Activated CD8-positive, alpha-beta memory T cell treated with anti-CD3 and anti-CD28 coated beads for 4 hours (primary cell): ENCODE data around the gene SLC25A10.

ENCODE experiments used
- DNase-seq, 2 donors: peaks; one replicate each; pipeline ENCODE4 v3.0.0-alpha.2; 2020; ENCODE audit warnings: low read depth in 2 of 2

Gene SLC25A10

DNA sequence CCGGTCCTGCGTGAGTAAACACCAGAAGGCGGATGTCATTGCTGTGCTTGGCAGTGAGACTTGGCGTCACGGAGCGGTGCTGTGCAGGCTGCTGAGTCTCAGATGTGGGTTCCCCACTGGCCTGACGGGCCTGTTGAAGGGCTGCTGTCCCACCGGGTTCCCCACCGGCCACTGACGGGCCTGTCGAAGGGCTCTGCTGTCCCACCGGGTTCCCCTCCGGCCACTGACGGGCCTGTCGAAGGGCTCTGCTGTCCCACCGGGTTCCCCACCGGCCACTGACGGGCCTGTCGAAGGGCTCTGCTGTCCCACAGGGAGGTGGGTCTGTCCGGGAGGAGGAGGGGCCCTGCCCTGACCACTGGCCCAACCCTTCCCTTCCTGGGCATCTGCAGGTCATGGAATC lies 25.5 kb upstream of the SLC25A10 start:
- DNase-seq, result no peak

DNA sequence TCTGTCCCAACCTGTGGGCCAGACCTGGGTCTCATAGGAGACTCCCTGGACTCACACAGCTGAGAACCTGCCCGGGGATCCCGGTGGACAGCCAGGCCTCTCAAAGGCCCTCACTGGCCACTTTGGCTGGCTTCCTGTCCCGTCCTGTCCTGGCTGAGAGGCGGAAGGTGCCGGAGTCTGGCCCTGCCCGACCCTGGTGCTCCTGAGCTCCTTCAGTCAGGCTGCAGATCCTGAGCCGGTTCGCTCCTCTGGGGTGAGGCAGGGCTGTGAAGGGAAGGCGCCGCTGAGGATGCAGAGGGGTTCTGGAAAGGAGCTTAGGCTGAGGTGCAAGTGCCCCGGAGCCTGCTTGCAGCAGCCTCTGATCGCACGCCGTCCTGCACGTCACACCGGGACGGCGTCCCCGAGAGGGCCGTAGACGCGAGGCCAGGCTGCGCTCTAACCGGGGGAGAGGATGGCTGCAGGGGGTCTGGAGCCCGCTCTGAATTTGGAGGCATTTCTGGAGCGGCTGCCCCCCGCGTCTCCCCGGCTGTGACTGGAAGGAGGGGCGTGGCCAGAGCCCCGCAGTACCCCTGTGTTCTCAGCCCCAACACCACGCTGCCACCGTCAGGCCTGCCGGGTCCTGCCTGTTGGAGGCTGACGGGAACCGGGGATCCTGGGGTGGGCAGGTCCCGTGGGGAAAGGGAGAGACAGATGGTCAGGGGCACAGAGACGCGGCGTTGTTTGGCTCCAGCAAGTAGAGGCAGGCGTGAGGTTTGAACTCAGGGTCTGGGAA lies 24.1 kb upstream of the SLC25A10 start:
- DNase-seq, result no peak

DNA sequence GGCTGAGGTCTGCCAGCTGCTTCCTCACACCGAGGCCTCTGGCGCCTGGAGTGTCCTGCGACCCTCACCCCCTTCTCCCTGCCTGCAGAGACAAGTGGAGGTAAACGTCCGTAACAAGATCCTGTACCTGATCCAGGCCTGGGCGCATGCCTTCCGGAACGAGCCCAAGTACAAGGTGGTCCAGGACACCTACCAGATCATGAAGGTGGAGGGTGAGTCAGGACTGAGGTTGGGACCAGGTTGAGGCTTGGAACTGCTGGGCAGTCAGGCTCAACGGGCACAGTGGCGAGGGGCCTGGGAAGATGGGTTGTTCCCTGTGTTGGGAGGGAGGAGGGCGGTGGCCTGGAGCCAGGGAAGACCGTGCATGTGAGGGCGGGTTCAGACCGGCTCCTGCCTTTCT lies 23.5 kb upstream of the SLC25A10 start:
- no peak for DNase-seq

DNA sequence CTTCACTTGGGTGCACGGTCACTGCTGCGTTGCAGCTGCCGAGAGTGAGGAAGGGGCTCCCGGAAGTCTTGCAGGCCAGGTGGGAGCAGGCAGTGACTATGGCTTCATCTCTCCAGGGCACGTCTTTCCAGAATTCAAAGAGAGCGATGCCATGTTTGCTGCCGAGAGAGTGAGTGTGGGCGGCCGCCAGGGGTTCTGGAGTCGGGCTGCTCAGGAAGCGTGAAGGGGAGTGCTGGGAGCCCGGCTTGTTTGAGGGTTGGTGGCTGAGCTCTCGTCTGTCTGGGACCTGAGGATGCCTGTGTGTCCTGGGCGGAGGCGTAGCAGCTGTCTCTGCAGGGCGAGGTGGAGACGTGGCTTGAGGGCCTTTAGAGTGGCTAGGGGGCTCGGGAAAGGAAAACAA lies 22.0 kb upstream of the SLC25A10 start:
- DNase-seq, result no peak

DNA sequence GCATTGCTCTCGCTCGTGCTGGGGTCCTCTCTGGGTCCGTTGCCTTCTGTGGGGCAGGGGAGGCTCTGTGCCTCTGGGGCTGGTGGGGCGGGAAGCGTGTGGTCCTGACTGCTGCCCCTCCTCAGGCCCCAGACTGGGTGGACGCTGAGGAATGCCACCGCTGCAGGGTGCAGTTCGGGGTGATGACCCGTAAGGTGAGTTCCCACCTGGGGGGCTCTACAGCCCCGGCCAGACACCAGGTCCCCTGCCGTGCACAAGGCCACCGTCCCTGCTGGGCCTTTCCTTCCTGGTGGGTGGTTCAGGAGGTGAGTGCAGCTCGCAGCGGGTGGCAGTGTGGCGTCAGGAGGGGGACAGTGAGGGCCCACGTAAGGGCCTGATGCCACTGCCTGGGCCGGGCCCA lies 21.5 kb upstream of the SLC25A10 start:
- no peak for DNase-seq

DNA sequence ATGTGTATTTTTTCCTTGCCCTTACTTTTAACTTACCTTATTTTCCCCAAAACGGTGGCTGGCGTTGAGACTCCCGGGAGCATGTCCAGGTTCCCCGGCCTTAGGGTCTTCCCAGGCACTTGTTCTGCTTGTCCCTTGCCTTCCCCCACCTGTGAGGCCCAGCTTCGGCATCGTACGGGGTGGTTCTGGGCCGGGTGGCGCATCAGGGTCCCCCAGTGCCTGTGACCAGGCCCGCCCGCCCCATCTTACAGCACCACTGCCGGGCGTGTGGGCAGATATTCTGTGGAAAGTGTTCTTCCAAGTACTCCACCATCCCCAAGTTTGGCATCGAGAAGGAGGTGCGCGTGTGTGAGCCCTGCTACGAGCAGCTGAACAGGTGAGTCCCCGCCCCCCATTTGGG lies 20.9 kb upstream of the SLC25A10 start:
- no peak for DNase-seq

DNA sequence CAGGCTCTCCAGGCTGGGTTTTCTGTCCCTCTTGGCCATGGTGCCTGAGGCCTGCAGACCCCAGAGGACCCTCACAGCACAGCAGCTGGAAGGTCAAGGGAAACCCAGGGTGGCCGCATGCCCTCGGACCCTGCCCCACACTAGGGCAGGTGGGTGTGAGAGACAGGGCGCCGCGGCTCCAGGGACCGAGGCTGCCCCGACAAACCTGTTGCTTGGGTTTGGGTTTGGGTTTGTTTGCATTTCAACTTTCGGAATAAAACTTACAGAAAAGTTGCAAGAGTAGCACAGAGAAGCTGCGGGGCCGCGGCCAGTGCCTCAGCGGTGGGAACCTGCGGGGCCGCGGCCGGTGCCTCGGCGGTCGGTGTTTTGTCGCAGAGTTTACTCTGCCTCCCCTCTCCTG lies 20.5 kb upstream of the SLC25A10 start:
- no peak for DNase-seq

DNA sequence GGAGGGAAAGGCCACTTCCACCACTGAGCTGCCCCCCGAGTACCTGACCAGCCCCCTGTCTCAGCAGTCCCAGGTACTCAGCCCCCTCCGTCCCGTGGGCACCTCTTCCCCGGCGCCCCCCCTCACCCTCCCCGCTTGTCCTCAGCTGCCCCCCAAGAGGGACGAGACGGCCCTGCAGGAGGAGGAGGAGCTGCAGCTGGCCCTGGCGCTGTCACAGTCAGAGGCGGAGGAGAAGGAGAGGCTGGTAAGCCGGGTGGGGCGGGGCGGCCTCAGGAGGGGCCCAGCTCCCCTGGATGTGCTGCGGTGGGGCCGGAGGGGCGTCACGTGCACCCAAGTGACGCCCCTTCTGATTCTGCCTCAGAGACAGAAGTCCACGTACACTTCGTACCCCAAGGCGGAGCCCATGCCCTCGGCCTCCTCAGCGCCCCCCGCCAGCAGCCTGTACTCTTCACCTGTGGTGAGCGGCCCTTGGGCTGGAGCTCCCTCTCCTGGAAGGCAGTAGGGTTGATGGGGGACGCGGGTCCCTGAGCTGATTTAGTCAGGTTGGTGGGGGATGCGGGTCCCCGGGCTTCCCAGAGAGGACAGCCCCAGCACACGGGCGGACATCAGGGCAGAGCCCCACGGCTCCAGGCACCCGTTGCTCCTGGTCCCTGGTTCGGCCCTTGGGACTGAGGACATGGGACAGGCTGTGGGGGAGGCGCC lies 18.4 kb upstream of the SLC25A10 start:
- no peak for DNase-seq

DNA sequence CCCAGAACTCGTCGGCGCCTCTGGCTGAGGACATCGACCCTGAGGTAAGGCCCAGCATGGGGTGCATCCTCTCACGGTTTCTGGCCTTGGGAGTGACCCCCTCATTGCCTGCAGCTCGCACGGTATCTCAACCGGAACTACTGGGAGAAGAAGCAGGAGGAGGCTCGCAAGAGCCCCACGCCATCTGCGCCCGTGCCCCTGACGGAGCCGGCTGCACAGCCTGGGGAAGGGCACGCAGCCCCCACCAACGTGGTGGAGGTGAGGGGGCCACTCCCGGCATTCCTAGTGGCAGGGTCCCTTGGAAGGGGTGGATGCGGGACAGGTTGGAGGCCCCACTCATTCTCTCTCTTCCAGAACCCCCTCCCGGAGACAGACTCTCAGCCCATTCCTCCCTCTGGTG lies 17.3 kb upstream of the SLC25A10 start:
- no peak for DNase-seq

DNA sequence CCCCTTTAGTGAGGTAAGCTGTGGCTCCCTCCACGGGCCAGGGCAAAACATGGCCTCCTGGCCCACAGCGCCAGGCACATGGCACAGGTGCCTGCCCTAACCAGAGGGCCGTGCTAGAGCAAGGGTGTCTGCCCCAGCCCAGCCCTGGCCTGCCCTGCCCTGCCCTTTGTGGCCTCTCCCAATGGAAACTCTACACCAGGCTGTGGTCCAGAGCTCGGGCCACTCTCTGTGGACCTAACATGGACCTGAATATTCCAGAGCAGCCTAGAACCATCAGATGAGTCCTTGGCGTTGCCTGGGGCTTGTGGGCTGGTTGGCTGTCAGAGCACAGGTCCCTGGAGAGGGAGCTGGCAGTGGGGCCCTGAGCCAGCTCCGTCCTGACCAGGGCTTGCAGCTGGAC lies 16.9 kb upstream of the SLC25A10 start:
- no peak for DNase-seq

DNA sequence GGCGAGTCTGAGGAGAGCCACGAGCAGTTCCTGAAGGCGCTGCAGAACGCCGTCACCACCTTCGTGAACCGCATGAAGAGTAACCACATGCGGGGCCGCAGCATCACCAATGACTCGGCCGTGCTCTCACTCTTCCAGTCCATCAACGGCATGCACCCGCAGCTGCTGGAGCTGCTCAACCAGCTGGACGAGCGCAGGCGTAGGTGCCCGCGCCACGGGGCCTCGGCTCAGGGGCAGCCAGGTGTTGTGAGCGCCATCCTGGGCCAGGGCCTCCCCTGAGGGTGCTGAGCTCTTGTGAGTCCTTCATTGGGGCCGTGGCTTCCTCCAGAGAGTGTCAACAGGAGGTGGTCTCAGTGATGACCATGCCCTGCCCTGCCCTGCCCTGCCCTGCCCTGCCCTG lies 16.3 kb upstream of the SLC25A10 start:
- no peak for DNase-seq

DNA sequence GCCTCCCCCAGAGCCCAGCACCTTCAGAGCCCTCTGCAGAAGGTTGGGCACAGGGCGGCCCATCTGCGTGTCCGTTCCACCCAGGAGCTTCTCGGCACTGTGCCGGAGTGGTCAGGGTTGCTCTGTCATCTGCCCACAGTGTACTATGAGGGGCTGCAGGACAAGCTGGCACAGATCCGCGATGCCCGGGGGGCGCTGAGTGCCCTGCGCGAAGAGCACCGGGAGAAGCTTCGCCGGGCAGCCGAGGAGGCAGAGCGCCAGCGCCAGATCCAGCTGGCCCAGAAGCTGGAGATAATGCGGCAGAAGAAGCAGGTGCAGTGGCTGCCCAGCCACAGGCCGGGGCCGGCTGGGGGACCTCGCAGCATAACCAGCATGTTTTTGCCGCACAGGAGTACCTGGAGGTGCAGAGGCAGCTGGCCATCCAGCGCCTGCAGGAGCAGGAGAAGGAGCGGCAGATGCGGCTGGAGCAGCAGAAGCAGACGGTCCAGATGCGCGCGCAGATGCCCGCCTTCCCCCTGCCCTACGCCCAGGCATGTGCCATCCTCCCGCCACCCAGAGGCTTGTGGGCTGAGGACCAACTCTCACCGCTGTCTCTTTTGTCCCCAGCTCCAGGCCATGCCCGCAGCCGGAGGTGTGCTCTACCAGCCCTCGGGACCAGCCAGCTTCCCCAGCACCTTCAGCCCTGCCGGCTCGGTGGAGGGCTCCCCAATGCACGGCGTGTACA lies 15.7 kb upstream of the SLC25A10 start:
- no peak for DNase-seq

DNA sequence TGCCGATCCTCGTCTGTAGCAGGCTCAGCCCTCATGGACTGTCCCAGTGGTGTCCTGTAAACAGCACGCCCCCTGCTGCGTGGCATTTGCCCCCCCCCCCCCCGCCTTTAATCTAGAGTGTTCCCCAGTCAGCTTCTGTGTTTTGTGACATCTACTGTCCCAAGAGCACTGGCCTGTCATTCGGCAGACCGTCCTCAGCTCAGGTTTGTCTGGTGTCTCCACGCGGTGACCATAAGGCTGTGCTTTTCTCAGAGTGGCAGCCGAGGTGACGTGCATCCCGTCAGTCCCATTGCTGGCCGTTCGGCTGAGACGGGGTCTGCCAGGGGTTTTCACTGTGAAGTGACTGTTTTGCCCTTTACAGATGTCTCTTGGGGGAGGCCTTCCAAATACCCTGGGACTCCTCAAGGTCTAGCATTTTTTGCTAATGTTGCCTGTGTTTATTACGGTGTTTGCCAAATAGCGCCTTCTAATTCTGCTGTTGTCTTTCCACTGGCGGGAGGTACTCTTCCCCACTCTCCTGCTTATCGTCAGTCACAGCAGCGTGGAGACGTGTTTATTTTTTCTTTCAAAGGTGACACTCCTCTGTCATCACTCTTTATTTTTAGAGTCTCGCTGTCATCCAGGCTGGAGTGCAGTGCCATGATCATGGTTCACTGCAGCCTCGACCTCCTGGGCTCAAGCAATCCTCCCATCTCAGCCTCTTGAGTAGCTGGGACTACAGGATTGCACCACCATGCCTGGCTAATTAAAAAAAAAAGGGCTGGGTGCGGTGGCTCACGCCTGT lies 14.6 kb upstream of the SLC25A10 start:
- no peak for DNase-seq

DNA sequence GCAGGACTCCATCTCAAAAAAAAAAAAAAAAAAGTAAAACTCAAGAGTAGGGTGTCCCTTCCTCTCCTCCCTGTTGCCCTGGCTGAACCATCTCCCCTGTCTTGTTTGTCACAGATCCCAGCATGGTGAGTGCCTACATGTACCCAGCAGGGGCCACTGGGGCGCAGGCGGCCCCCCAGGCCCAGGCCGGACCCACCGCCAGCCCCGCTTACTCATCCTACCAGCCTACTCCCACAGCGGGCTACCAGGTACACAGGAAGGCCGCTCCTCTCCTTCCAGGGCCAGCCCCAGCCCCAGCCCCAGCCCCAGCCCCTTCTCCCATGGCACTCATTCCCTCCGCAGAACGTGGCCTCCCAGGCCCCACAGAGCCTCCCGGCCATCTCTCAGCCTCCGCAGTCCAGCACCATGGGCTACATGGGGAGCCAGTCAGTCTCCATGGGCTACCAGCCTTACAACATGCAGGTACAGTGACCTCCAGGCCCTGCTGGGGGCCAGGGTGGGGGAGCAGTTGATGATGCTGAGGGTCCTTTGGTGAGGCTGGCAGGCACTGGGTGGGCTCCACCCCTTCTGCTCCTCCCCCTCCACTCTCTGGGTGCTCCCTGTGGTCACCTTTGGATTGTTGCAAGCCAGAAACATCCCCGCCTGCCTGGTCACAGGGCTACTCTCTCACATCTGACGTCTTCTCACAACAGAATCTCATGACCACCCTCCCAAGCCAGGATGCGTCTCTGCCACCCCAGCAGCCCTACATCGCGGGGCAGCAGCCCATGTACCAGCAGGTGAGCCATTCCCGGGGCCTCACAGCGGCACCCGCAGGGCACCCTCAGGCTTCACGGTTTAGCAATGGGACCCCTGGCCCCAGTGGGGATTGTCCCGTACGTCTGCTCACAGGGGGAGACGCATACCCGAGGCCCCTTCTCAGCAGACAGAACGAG lies 11.5 kb upstream of the SLC25A10 start:
- DNase-seq, result no peak

DNA sequence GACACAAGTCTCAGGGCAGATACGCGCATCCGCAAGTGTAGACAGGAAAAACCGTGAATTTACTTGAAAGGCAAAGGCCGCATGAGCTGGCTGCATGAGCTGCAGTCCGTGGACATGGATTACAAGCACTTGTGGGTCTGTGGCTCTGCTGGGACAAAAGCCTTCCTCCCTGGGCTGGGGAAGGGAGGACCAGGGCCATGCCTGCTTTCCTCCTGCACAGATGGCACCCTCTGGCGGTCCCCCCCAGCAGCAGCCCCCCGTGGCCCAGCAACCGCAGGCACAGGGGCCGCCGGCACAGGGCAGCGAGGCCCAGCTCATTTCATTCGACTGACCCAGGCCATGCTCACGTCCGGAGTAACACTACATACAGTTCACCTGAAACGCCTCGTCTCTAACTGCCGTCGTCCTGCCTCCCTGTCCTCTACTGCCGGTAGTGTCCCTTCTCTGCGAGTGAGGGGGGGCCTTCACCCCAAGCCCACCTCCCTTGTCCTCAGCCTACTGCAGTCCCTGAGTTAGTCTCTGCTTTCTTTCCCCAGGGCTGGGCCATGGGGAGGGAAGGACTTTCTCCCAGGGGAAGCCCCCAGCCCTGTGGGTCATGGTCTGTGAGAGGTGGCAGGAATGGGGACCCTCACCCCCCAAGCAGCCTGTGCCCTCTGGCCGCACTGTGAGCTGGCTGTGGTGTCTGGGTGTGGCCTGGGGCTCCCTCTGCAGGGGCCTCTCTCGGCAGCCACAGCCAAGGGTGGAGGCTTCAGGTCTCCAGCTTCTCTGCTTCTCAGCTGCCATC lies 10.6 kb upstream of the SLC25A10 start:
- no peak for DNase-seq

DNA sequence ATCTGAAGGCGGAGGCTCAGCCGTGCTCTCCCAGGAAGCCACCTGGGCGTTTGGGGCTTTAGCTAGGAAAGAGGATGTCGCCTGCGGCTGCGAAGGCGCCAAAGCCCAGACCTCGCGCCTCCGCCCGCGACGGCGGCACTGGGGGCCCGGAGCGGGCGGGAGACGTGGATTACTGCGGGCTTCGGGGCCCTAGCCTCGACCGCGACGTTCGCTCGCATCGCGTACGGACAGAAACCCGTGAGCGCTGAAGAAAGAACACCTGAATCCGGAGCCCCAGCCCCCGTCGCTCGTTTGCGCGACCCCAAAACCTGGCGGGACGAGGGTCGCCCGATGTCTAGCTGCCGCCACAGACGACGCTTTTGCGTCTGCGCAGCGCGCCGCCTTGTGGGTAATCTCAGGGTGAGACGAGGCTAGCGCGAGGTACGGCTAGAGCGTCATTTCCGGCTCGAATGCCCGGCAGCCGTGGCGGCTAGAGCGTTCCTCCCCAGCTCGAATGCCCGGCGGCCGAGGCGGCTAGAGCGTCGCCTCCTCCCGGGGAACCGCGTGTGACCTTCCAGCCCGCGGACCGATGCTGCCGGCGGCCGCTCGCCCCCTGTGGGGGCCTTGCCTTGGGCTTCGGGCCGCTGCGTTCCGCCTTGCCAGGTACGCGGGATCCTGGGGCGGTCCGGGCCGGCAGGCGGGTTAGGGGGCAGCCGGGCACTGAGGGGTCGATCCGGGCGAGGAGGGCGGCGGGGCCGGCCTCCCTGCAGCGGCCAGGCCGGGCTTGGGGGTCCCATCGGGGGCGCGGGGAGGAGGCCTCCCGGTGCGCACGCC lies 8.9 kb upstream of the SLC25A10 start, which contains the start of gene MRPL12:
MRPL12 (plus strand) TSS at position 434 of the 813 bp plus-strand sequence; CDS start at position 569, 135 bp downstream.
- DNase-seq, result peak; percentile 79 to 80

DNA sequence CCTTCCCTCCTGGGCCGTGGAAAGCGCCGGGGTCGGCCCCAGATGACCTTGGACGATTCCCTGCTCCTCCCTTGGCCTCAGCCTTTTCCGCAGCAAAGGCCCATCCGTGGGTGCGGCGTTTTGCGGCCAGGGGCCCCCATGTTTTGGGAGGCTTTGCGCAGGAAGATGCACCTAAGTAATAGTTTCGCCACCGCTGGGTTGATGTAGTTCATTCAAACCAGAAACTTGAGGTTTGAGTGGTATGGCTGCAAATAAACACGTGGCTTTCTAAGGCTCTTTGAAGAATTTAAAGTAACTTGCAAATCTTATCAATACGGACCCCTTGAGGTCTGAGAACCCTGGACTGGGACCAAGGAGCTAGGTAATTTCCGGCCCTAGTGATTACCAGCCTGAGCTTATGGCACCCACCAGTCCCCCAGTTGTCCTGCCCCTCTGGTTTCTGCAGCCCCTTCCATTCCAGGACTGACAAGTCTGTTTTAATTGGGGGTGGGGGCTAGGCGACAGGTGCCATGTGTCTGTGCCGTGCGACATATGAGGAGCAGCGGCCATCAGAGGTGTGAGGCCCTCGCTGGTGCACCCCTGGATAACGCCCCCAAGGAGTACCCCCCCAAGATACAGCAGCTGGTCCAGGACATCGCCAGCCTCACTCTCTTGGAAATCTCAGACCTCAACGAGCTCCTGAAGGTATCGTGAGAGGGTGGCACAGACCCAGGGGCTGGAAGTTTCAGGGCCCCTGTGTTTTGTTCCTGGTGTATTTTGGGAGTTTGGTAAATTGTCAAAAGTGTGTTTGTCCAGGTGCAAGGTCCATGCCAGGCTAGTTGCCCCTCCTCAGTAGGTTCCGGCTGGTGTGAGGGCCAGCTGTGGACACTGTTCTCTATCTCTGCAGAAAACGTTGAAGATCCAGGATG lies 8.1 kb upstream of the SLC25A10 start:
- DNase-seq, result no peak
